ENCODE data around the gene PTGER1. TPM values are rescaled to one million over a fixed set of nuclear protein-coding genes. Genes with fewer than 3 reads are reported as not detected.

PTGER1 gene
- total and polyA plus RNA-seq, 2 of the 8 experiments (the other 6 are each of a cell fraction or from before 2014, with no cell fraction given) = 0.20 to 0.41 TPM

DNA sequence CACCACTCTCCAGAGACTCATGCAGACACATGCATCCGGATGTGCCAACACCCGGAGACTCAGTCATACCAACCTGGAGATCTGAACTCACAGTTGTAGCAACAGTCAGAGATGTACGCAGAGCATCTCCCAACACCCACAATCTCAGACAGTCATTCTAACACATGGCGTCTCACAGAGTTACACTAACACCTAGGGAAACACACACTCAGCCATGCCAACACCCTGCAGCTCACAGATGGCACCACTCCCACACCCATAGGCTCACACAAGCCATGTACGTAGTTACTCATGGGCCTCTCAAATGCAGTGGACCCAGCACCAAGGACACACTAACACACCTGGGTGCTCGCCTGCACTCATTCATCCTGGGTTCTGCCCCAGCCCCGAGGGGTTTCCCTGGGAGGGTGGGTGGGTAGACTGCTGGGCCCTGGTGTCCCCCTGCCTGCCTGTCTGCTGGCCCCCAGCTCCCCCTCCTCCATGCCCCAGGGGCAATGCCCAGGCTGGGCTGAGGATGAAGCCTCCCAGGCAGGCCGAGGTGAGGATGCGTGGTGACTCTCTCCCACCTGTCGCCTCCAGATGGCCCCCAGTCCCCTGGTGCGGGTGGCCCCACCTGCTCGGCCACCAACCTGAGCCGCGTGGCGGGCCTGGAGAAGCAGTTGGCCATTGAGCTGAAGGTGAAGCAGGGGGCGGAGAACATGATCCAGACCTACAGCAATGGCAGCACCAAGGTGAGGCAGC, 32.1 kb downstream of the PTGER1 start:
- Histone ChIP-seq H3K9me3 (ENCODE audit: insufficient read depth in 2 of 2, low read depth in 1 of 2, low read length in 1 of 2) (no peaks in the 10 kb centered on the region), H3K4me2 (ENCODE audit: insufficient read depth in 1 of 2, low read depth in 2 of 2, low read length in 2 of 2) (no peak overlapping the region), H3K18ac (ENCODE audit: extremely low read depth, low read length) (no peak overlapping the region), H4K8ac (ENCODE audit: extremely low read depth, insufficient read depth, low read length) (no peak overlapping the region), H3K4ac (replicated peaks; ENCODE audit: insufficient read length, low read depth, low read length) (no peak overlapping the region), H3K23ac (ENCODE audit: insufficient read length) (no peak overlapping the region), H3K36me3 (ENCODE audit: control insufficient read depth in 2 of 4, insufficient read depth in 4 of 4, low read length in 3 of 4) (peaks cover 22 to 49% (median 41%) of the 10 kb centered on the region in 4 experiments), H3K14ac (ENCODE audit: insufficient read length) (no peak overlapping the region), H2BK5ac (ENCODE audit: low read depth, low read length) (no peak overlapping the region), H3K27me3 (replicated peaks in 1 of 4; ENCODE audit: control insufficient read depth in 3 of 4, extremely low read depth in 1 of 4, insufficient read depth in 3 of 4, low read length in 3 of 4) (no peaks in the 10 kb centered on the region), H3K56ac (replicated peaks; ENCODE audit: insufficient read length, low read depth, low read length) (no peak overlapping the region), H3K79me2 (ENCODE audit: control insufficient read depth in 1 of 2, insufficient read depth in 2 of 2, low read length in 2 of 2) (peaks cover 0 to 10% of the 10 kb centered on the region in 2 experiments; a peak in 2 of 4 replicates), H3K23me2 (ENCODE audit: low read depth, low read length) (no peaks in the 10 kb centered on the region), H4K91ac (replicated peaks; ENCODE audit: insufficient read length, low read length) (no peak overlapping the region), H2AFZ (ENCODE audit: low read length) (no peak overlapping the region), H3K9ac (replicated peaks in 1 of 4; ENCODE audit: extremely low read depth in 1 of 4, low read depth in 3 of 4, low read length in 3 of 4) (no peak overlapping the region), H4K20me1 (replicated peaks in 1 of 2; ENCODE audit: control insufficient read depth in 1 of 2, insufficient read depth in 2 of 2, low read length in 2 of 2) (peaks cover 10 to 29% of the 10 kb centered on the region in 2 experiments), H2AK5ac (ENCODE audit: low read depth, low read length) (no peak overlapping the region), H3K79me1 (ENCODE audit: low read depth, low read length) (peaks cover 12% of the 10 kb centered on the region), H4K5ac (ENCODE audit: insufficient read length, low read depth, low read length) (no peak overlapping the region), H2BK20ac (ENCODE audit: low read length) (no peak overlapping the region), H3K4me1 (replicated peaks in 1 of 4; ENCODE audit: control insufficient read depth in 3 of 4, insufficient read depth in 4 of 4, low read length in 3 of 4) (no peaks in the 10 kb centered on the region), H3K4me3 (ENCODE audit: extremely low read depth in 1 of 4, insufficient read depth in 2 of 4, low read depth in 3 of 4, low read length in 4 of 4) (no peak overlapping the region), H2BK15ac (ENCODE audit: low read length) (no peak overlapping the region), H3K27ac (ENCODE audit: low read depth, low read length) (no peak overlapping the region), H2BK120ac (replicated peaks; ENCODE audit: low read depth, low read length) (no peak overlapping the region), H2BK12ac (ENCODE audit: low read depth, low read length) (no peak overlapping the region)
- WGBS, 2 experiments (ENCODE audit: extremely low coverage in 1 of 2, insufficient coverage in 1 of 2, insufficient read length in 1 of 2, insufficient replicate concordance in 2 of 2, low coverage in 1 of 2, low lambda C conversion rate in 2 of 2, missing lambda C conversion rate in 1 of 2) = 95% methylated on average over 13 of the region's 16 CpGs; no CpG with 5 or more reads in 1 of the 2 experiments
- no peak for FAIRE-seq
- DNase-seq (ENCODE audit: low read depth in 1 of 2, low spot score in 2 of 2) = no peak
- CTCF ChIA-PET (ENCODE audit: partially characterized antibody) = no interaction called here
- POLR2A ChIA-PET (ENCODE audit: partially characterized antibody) = no interaction called here
- no peak for TF ChIP-seq POU5F1 (IDR thresholded peaks at IDR 0.05; ENCODE audit: low read depth, low read length)
- no peak for TF ChIP-seq SIX5 (IDR thresholded peaks at IDR 0.05; ENCODE audit: low read depth, low read length)
- no peak for TF ChIP-seq FOSL1 (IDR thresholded peaks at IDR 0.05; ENCODE audit: insufficient read depth, low read depth, low read length)
- TF ChIP-seq RAD21 (IDR thresholded peaks at IDR 0.05 in 1 of 2, conservative IDR thresholded peaks at IDR 0.05 in 1 of 2; ENCODE audit: low read depth in 2 of 2, low read length in 2 of 2) = no peak
- TF ChIP-seq GABPA (IDR thresholded peaks at IDR 0.05; ENCODE audit: borderline replicate concordance, insufficient read depth, low read length) = no peak
- no peak for TF ChIP-seq SRF (IDR thresholded peaks at IDR 0.05; ENCODE audit: low read depth, low read length)
- TF ChIP-seq, protein P1, sequence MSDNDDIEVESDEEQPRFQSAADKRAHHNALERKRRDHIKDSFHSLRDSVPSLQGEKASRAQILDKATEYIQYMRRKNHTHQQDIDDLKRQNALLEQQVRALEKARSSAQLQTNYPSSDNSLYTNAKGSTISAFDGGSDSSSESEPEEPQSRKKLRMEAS (IDR thresholded peaks at IDR 0.05) = no peak
- TF ChIP-seq, protein P2, sequence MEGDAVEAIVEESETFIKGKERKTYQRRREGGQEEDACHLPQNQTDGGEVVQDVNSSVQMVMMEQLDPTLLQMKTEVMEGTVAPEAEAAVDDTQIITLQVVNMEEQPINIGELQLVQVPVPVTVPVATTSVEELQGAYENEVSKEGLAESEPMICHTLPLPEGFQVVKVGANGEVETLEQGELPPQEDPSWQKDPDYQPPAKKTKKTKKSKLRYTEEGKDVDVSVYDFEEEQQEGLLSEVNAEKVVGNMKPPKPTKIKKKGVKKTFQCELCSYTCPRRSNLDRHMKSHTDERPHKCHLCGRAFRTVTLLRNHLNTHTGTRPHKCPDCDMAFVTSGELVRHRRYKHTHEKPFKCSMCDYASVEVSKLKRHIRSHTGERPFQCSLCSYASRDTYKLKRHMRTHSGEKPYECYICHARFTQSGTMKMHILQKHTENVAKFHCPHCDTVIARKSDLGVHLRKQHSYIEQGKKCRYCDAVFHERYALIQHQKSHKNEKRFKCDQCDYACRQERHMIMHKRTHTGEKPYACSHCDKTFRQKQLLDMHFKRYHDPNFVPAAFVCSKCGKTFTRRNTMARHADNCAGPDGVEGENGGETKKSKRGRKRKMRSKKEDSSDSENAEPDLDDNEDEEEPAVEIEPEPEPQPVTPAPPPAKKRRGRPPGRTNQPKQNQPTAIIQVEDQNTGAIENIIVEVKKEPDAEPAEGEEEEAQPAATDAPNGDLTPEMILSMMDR (IDR thresholded peaks at IDR 0.05; ENCODE audit: control extremely low read depth in 1 of 3, insufficient read depth in 1 of 3, low read depth in 1 of 3, low read length in 3 of 3) = no peak
- no peak for TF ChIP-seq RNF2 (IDR thresholded peaks at IDR 0.05; ENCODE audit: borderline replicate concordance, low read depth, low read length, missing control alignments, poor library complexity, severe bottlenecking)
